Astrocyte (in vitro differentiated cells and primary cell): ENCODE results near the gene ICA1. TPM values are rescaled to one million over a fixed set of nuclear protein-coding genes. Genes with fewer than 3 reads are reported as not detected.

Source experiments
- DNase-seq: peaks from one replicate; pipeline ENCODE4 v3.0.0-alpha.2; 2010; ENCODE audit warnings: low read depth
- FAIRE-seq: peaks from 2 replicates; lab custom pipeline; 2011; peaks lifted over from hg19 to GRCh38; lab: Jason Lieb, UNC
- H2AFZ ChIP-seq: 2 replicates; pipeline ENCODE4 v1.6.0; 2012; ENCODE audit warnings: low read depth, low read length, inconsistent platforms
- H3K27ac ChIP-seq: 2 replicates; pipeline ENCODE4 v1.5.1; 2011; ENCODE audit warnings: low read depth, low read length, inconsistent platforms
- H3K27me3 ChIP-seq: 2 replicates; pipeline ENCODE4 v1.6.0; 2011; ENCODE audit warnings: low read length, inconsistent platforms; ENCODE audit not compliant: insufficient read depth
- H3K36me3 ChIP-seq: 2 replicates; pipeline ENCODE4 v1.5.1; 2011; ENCODE audit warnings: low read length, inconsistent platforms; ENCODE audit not compliant: insufficient read depth
- H3K4me1 ChIP-seq: 2 replicates; pipeline ENCODE4 v1.5.1; 2011; ENCODE audit warnings: low read length, inconsistent platforms; ENCODE audit not compliant: insufficient read depth
- H3K4me2 ChIP-seq: 2 replicates; pipeline ENCODE4 v1.6.0; 2012; ENCODE audit warnings: low read length, inconsistent platforms
- H3K4me3 ChIP-seq: 2 replicates; pipeline ENCODE4 v1.5.1; 2011; ENCODE audit warnings: low read depth, mild to moderate bottlenecking, low read length, inconsistent platforms; ENCODE audit not compliant: insufficient read depth
- H3K79me2 ChIP-seq: 2 replicates; pipeline ENCODE4 v1.6.0; 2012; ENCODE audit warnings: mild to moderate bottlenecking, low read length, inconsistent platforms; ENCODE audit not compliant: insufficient read depth
- H3K9ac ChIP-seq: 2 replicates; pipeline ENCODE4 v1.6.0; 2012; ENCODE audit warnings: mild to moderate bottlenecking, low read length, inconsistent platforms
- H3K9me3 ChIP-seq: 2 replicates; pipeline ENCODE4 v1.5.1; 2012; ENCODE audit warnings: low read depth, mild to moderate bottlenecking, low read length, inconsistent platforms; ENCODE audit not compliant: insufficient read depth
- H4K20me1 ChIP-seq: 2 replicates; pipeline ENCODE4 v1.6.0; 2012; ENCODE audit warnings: low read length, inconsistent platforms; ENCODE audit not compliant: insufficient read depth
- H3K27ac Mint-ChIP-seq: one replicate; pipeline ENCODE4 v1.8.0; 2021; ENCODE audit warnings: mild to moderate bottlenecking, mixed read lengths; ENCODE audit not compliant: unreplicated experiment
- H3K27me3 Mint-ChIP-seq: one replicate; pipeline ENCODE4 v1.8.0; 2021; ENCODE audit warnings: low read depth, mixed read lengths; ENCODE audit not compliant: unreplicated experiment
- H3K36me3 Mint-ChIP-seq: one replicate; pipeline ENCODE4 v1.8.0; 2021; ENCODE audit warnings: low read depth, mixed read lengths; ENCODE audit not compliant: unreplicated experiment
- H3K4me1 Mint-ChIP-seq: one replicate; pipeline ENCODE4 v1.8.0; 2021; ENCODE audit warnings: low read depth, mixed read lengths; ENCODE audit not compliant: unreplicated experiment
- H3K4me3 Mint-ChIP-seq: one replicate; pipeline ENCODE4 v1.8.0; 2021; ENCODE audit warnings: mild to moderate bottlenecking, moderate library complexity, mixed read lengths; ENCODE audit not compliant: unreplicated experiment
- H3K9me3 Mint-ChIP-seq: one replicate; pipeline ENCODE4 v1.8.0; 2021; ENCODE audit warnings: mild to moderate bottlenecking, mixed read lengths; ENCODE audit not compliant: unreplicated experiment
- CTCF ChIP-seq: IDR thresholded peaks from 2 replicates; pipeline ENCODE4 v1.5.1; 2011; ENCODE audit warnings: low read depth, mild to moderate bottlenecking, inconsistent platforms, low read length, moderate library complexity; ENCODE audit not compliant: insufficient read depth
- EZH2 ChIP-seq: IDR thresholded peaks from 2 replicates; pipeline ENCODE4 v1.6.1; 2012; ENCODE audit warnings: mild to moderate bottlenecking, low read length, inconsistent platforms; ENCODE audit not compliant: insufficient read depth
- total RNA-seq: library from RNA; stranded (reverse); gene quantifications from 2 replicates; pipeline ENCODE4 v1.2.1, GENCODE V29; 2021

ICA1 gene
- total RNA-seq, 1 donor from 2014 or later = 8.0 TPM

DNA sequence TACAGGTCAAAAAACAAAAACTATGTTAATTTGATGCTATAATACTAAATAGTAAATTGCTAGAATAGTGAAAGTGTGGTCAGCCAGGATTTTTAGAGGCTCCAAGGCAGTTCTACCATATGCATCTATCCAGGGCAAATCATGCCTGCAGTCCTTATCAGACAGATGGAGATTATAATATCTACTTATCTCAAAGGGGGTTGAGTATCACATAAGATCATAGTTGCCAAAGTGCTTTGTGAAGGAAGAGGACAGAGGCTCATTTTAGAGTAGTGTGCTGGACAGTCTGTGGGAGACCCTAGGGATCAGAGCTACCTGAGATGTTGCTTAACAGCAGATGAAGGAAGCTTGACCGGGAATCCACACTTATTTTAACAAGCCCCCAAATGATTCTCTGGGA, 3.2 kb downstream of the ICA1 start:
- no peak for FAIRE-seq
- no peak overlapping the region for H3K27ac ChIP-seq
- TF ChIP-seq EZH2 (no peak), CTCF (no peak)

DNA sequence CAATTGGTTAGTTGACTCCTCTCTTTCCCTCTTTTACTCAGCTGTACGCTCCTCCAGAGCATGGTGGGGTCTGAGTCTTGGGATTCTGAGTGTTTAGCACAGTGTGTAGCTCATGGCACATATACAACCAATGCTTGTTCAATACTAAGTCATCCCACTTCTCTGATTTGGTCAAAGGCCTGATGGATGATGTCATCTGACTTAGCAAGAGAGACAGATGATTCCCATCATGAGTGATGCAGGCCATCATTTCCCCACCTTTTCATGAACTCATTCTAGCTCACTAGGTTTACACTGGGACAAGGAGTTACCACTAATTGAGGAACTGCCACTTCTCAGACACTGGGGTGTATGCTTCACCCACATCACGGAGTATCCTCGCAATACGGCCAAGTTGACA, 3.8 kb downstream of the ICA1 start:
- Histone ChIP-seq H3K9me3 (no peaks in the 10 kb centered on the region), H3K27ac (no peak overlapping the region), H3K9ac (no peak overlapping the region), H3K4me1 (no peaks in the 10 kb centered on the region), H3K4me3 (no peak overlapping the region), H2AFZ (no peak overlapping the region), H3K27me3 (peaks cover 10% of the 10 kb centered on the region), H3K4me2 (no peak overlapping the region), H3K36me3 (no peaks in the 10 kb centered on the region), H4K20me1 (no peaks in the 10 kb centered on the region), H3K79me2 (no peaks in the 10 kb centered on the region)
- Mint-ChIP-seq H3K36me3 (no peaks in the 10 kb centered on the region), H3K27me3 (no peaks in the 10 kb centered on the region), H3K4me1 (no peaks in the 10 kb centered on the region), H3K9me3 (peaks cover 3% of the 10 kb centered on the region), H3K27ac (no peak overlapping the region), H3K4me3 (no peak overlapping the region)
- DNase-seq (no peak), FAIRE-seq (no peak)
- TF ChIP-seq EZH2 (no peak), CTCF (no peak)

More for the DNA sequence above, 3.2 kb downstream of the ICA1 start:
- H3K4me3 Mint-ChIP-seq = no peak overlapping the region
- H4K20me1 ChIP-seq = no peaks in the 10 kb centered on the region
- no peaks in the 10 kb centered on the region for H3K4me1 ChIP-seq
- H3K27me3 ChIP-seq = peaks cover 14% of the 10 kb centered on the region
- no peaks in the 10 kb centered on the region for H3K4me1 Mint-ChIP-seq
- H3K9me3 ChIP-seq = no peaks in the 10 kb centered on the region
- H3K4me2 ChIP-seq = no peak overlapping the region
- peaks cover 3% of the 10 kb centered on the region for H3K9me3 Mint-ChIP-seq
- H3K27ac Mint-ChIP-seq = no peak overlapping the region
- H3K27me3 Mint-ChIP-seq = no peaks in the 10 kb centered on the region
- H3K36me3 Mint-ChIP-seq = no peaks in the 10 kb centered on the region
- DNase-seq = no peak
- no peaks in the 10 kb centered on the region for H3K79me2 ChIP-seq
- H3K4me3 ChIP-seq = no peak overlapping the region
- no peak overlapping the region for H3K9ac ChIP-seq
- no peak overlapping the region for H2AFZ ChIP-seq
- H3K36me3 ChIP-seq = no peaks in the 10 kb centered on the region

DNA sequence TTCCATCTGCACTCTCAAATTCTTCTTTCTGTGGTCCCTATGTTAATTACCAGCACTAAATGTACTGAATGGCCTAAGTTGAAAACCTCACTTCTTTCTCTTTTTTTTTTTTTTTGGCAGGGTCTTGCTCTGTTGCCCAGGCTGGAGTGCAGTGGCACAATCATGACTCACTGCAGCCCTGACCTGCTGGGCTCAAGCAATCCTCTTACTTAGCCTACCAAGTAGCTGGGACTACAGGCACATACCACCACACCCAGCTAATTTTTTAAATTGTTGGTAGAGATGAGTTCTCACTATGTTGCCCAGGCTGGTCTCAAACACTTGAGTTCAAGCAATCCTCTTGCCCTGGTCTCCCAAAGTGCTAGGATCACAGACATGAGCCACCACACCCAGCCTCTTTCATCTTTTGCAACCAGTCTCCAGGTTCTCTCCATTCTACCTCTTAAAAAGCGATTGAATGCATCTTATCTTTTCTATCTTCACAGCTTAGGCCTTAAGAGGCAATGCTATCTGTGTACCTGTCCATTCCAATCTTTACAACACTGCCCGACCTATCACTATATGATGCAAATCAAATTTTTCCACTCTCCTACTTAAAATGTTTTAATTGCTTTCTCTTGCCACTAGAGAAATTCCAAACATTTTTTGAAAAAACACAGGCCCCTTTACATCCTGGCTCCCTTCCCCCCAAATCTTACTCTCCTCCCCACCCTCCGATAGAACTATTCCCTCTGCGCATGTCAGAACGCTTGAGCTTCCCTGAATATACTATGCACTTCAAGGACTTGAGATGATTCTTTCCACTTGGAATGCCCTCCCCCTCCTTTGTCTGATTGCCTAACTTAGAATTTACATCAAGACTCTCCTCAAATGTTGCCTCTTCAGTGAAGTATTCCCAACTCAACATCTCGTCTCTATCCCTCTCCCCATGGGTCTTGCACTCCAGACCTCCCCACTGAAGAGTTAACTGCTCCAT, 6.0 kb downstream of the ICA1 start:
- H3K36me3 Mint-ChIP-seq = no peaks in the 10 kb centered on the region

More for the DNA sequence above, 6.0 kb downstream of the ICA1 start:
- H3K4me2 ChIP-seq = no peak overlapping the region
- no peak overlapping the region for H3K27ac Mint-ChIP-seq
- H3K9ac ChIP-seq = no peak overlapping the region
- no peak for TF ChIP-seq CTCF
- TF ChIP-seq EZH2 = no peak
- DNase-seq (no peak), FAIRE-seq (no peak)
- no peaks in the 10 kb centered on the region for H3K9me3 ChIP-seq
- no peaks in the 10 kb centered on the region for H4K20me1 ChIP-seq
- no peaks in the 10 kb centered on the region for H3K4me1 ChIP-seq
- no peaks in the 10 kb centered on the region for H3K27me3 ChIP-seq
- no peaks in the 10 kb centered on the region for H3K36me3 ChIP-seq
- H3K4me3 ChIP-seq = no peak overlapping the region
- no peaks in the 10 kb centered on the region for H3K79me2 ChIP-seq
- no peaks in the 10 kb centered on the region for H3K27me3 Mint-ChIP-seq
- H2AFZ ChIP-seq = no peak overlapping the region
- peaks cover 3% of the 10 kb centered on the region for H3K9me3 Mint-ChIP-seq
- H3K4me1 Mint-ChIP-seq = peaks cover 1% of the 10 kb centered on the region
- no peak overlapping the region for H3K4me3 Mint-ChIP-seq
- H3K27ac ChIP-seq = no peak overlapping the region
